ENCODE results near the gene STXBP3. TPM values are rescaled to one million over a fixed set of nuclear protein-coding genes. Genes with fewer than 3 reads are reported as not detected.

The STXBP3 gene
- total and polyA plus RNA-seq, 2 donors (not counting 3 experiments of a cell fraction or from before 2014, with no cell fraction given) = 9.4 to 44.1 TPM

GRCh38 chr1:108767115-108767514, 20.6 kb downstream of the STXBP3 start:
- peak; percentile 82 for DNase-seq (ENCODE audit: low read depth, low spot score)
- POLR2A ChIA-PET = no interaction called here
- intact Hi-C loops (cut with micrococcal nuclease) = no loop called here

GRCh38 chr1:108767708-108768107, 21.2 kb downstream of the STXBP3 start:
- dilution Hi-C loops (cut with MboI; ENCODE audit: extremely low pct_ligation_motif_present, low sequenced_read_pairs) = no loop called here
- Histone ChIP-seq H4K20me1 (replicated peaks; ENCODE audit: control insufficient read depth, extremely low read depth, insufficient read depth, low read length) (no peaks in the 10 kb centered on the region), H3K9me3 (replicated peaks; ENCODE audit: control insufficient read depth, insufficient read depth, low read length) (no peaks in the 10 kb centered on the region), H3K36me3 (ENCODE audit: control insufficient read depth in 2 of 2, extremely low read depth in 1 of 2, insufficient read depth in 2 of 2, low read length in 2 of 2) (peaks cover 0 to 2% of the 10 kb centered on the region in 2 experiments), H2AFZ (ENCODE audit: low read depth, low read length) (no peak overlapping the region), H3K4me3 (replicated peaks in 1 of 3; ENCODE audit: insufficient read depth in 1 of 3, low read depth in 1 of 3, low read length in 3 of 3) (no peak overlapping the region), H3K79me2 (ENCODE audit: control insufficient read depth, insufficient read depth, low read length) (no peaks in the 10 kb centered on the region), H3K4me1 (ENCODE audit: control insufficient read depth, extremely low read depth, insufficient read depth, low read length) (peaks cover 13% of the 10 kb centered on the region), H3K27me3 (ENCODE audit: control insufficient read depth in 2 of 2, insufficient read depth in 2 of 2, low read length in 2 of 2) (no peaks in the 10 kb centered on the region), H3K9ac (replicated peaks; ENCODE audit: extremely low read depth, insufficient read depth, low read length) (no peak overlapping the region), H3K27ac (ENCODE audit: insufficient read depth, low read depth, low read length) (no peak overlapping the region), H3K4me2 (ENCODE audit: insufficient read depth, low read length) (no peak overlapping the region), H3K9me1 (replicated peaks; ENCODE audit: control insufficient read depth, extremely low read depth, insufficient read depth, low read length) (no peaks in the 10 kb centered on the region)
- TF ChIP-seq FOS (IDR thresholded peaks at IDR 0.05; ENCODE audit: borderline replicate concordance, insufficient read depth, low read length) (no peak), MYC (IDR thresholded peaks at IDR 0.05; ENCODE audit: low read depth, low read length) (no peak), EZH2 (IDR thresholded peaks at IDR 0.05; ENCODE audit: borderline replicate concordance, low read depth, low read length, severe bottlenecking) (no peak), POLR2A (IDR thresholded peaks at IDR 0.05; ENCODE audit: low read depth, low read length) (no peak), GATA2 (IDR thresholded peaks at IDR 0.05; ENCODE audit: insufficient read depth, insufficient read length, low read depth, low read length) (no peak), POLR2AphosphoS5 (IDR thresholded peaks at IDR 0.05; ENCODE audit: insufficient read depth, low read depth, low read length) (no peak), CTCF (IDR thresholded peaks at IDR 0.05; ENCODE audit: extremely low read depth in 1 of 2, insufficient read depth in 1 of 2, low read depth in 1 of 2, low read length in 2 of 2) (no peak)
- TF ChIP-seq, protein P1, sequence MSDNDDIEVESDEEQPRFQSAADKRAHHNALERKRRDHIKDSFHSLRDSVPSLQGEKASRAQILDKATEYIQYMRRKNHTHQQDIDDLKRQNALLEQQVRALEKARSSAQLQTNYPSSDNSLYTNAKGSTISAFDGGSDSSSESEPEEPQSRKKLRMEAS (IDR thresholded peaks at IDR 0.05; ENCODE audit: insufficient read depth, insufficient read length) = no peak
- no peak for FAIRE-seq
- intact Hi-C loops (cut with micrococcal nuclease) = no loop called here
- CTCF ChIA-PET = interaction anchor here (1.2 to 1.5 kb wide), 2 partner anchors 13 to 255 kb away, joined by 3 to 5 read pairs; no protein-coding TSS in a partner anchor
- POLR2A ChIA-PET = no interaction called here
- DNase-seq (ENCODE audit: low read depth, low spot score) = no peak
- BruUV-seq (replicated peaks) = no TSS peak

More at GRCh38 chr1:108767115-108767514, 20.6 kb downstream of the STXBP3 start:
- H3K36me3 ChIP-seq (ENCODE audit: control insufficient read depth in 2 of 2, extremely low read depth in 1 of 2, insufficient read depth in 2 of 2, low read length in 2 of 2) = peaks cover 0 to 2% of the 10 kb centered on the region in 2 experiments
- no peaks in the 10 kb centered on the region for H4K20me1 ChIP-seq (replicated peaks; ENCODE audit: control insufficient read depth, extremely low read depth, insufficient read depth, low read length)
- peaks cover 13% of the 10 kb centered on the region for H3K4me1 ChIP-seq (ENCODE audit: control insufficient read depth, extremely low read depth, insufficient read depth, low read length)
- dilution Hi-C loops (cut with MboI; ENCODE audit: extremely low pct_ligation_motif_present, low sequenced_read_pairs) = no loop called here
- H3K27me3 ChIP-seq (ENCODE audit: control insufficient read depth in 2 of 2, insufficient read depth in 2 of 2, low read length in 2 of 2) = no peaks in the 10 kb centered on the region
- peak overlapping the region; percentile 4 for H3K27ac ChIP-seq (ENCODE audit: insufficient read depth, low read depth, low read length)
- H3K9me3 ChIP-seq (replicated peaks; ENCODE audit: control insufficient read depth, insufficient read depth, low read length) = no peaks in the 10 kb centered on the region
- no peak overlapping the region for H3K9ac ChIP-seq (replicated peaks; ENCODE audit: extremely low read depth, insufficient read depth, low read length)
- BruUV-seq (replicated peaks) = no TSS peak
- H3K4me2 ChIP-seq (ENCODE audit: insufficient read depth, low read length) = no peak overlapping the region
- H2AFZ ChIP-seq (ENCODE audit: low read depth, low read length) = no peak overlapping the region
- H3K9me1 ChIP-seq (replicated peaks; ENCODE audit: control insufficient read depth, extremely low read depth, insufficient read depth, low read length) = no peaks in the 10 kb centered on the region
- FAIRE-seq = peak; percentile 68
- CTCF ChIA-PET = interaction anchor here (1.2 to 1.7 kb wide), 3 partner anchors 12 to 255 kb away, joined by 3 to 5 read pairs (median 4); no protein-coding TSS in a partner anchor
- no peak overlapping the region for H3K4me3 ChIP-seq (replicated peaks in 1 of 3; ENCODE audit: insufficient read depth in 1 of 3, low read depth in 1 of 3, low read length in 3 of 3)
- TF ChIP-seq MYC (IDR thresholded peaks at IDR 0.05; ENCODE audit: low read depth, low read length) (no peak), EZH2 (IDR thresholded peaks at IDR 0.05; ENCODE audit: borderline replicate concordance, low read depth, low read length, severe bottlenecking) (no peak)
- TF ChIP-seq, protein P1 (IDR thresholded peaks at IDR 0.05; ENCODE audit: insufficient read depth, insufficient read length) = no peak
- H3K79me2 ChIP-seq (ENCODE audit: control insufficient read depth, insufficient read depth, low read length) = no peaks in the 10 kb centered on the region
